HFF-Myc (cell line): ENCODE results near the gene KRT6A.
"Not testable (repeated sequence)": the region's sequence is repeated elsewhere in the genome, so short reads cannot be mapped to it uniquely, and the experiment has no call there.

ENCODE experiments used
- DNase-seq: peaks from one replicate; pipeline ENCODE4 v3.0.0-alpha.2; 2011; ENCODE audit warnings: low read depth; ENCODE audit errors: extremely low read depth
- H3K4me3 ChIP-seq: replicated peaks from 2 replicates; pipeline ENCODE4 v1.5.1; 2011; ENCODE audit warnings: low read depth, mild to moderate bottlenecking, control low read depth, low read length
- CTCF ChIP-seq: IDR thresholded peaks from 2 replicates; pipeline ENCODE4 v1.5.1; 2012; ENCODE audit warnings: mild to moderate bottlenecking, low read depth, low read length, control low read depth; ENCODE audit errors: missing control alignments

KRT6A gene

DNA sequence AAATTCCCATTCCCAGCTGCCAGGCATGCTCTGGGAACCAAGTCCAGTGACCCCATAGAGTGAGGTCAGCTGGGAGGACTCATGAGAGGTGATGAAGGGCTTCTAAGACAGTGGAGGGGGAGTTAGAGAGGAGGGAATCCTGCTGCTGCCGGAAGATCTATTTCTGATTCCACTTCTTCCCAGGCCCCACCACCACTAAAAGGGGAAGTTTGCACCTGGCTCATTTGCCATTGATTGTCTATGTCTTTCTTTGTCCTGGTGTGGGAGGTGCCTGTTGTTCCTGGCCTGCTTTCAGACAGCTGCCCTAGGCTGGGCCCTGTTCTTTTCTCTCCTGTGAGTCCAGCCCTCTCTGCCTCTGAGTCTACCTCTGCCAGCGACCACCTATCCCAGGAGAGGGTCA, 3.0 kb upstream of the KRT6A start:
- H3K4me3 ChIP-seq, result no peak overlapping the region
- no peak for TF ChIP-seq CTCF
- DNase-seq, result no peak

GRCh38 chr12:52495389-52495788, 2.3 kb upstream of the KRT6A start:
- DNase-seq, result no peak
- TF ChIP-seq CTCF, result no peak
- no peak overlapping the region for H3K4me3 ChIP-seq

- no peak for DNase-seq
- no peak for TF ChIP-seq CTCF
- no peak overlapping the region for H3K4me3 ChIP-seq
Measured at GRCh38 chr12:52494518-52494917, 1.5 kb upstream of the KRT6A start.

- H3K4me3 ChIP-seq, result no peak overlapping the region
- TF ChIP-seq CTCF, result no peak
- DNase-seq, result no peak
Measured at GRCh38 chr12:52494100-52494499, 1.0 kb upstream of the KRT6A start.

- H3K4me3 ChIP-seq, result not testable (repeated sequence)
Measured at GRCh38 chr12:52492405-52492804, 652 bp downstream of the KRT6A start.

GRCh38 chr12:52491495-52491894, 1.6 kb downstream of the KRT6A start:
- DNase-seq, H3K4me3 ChIP-seq: not testable (repeated sequence)

More at GRCh38 chr12:52492405-52492804, 652 bp downstream of the KRT6A start:
- not testable (repeated sequence) for DNase-seq

DNA sequence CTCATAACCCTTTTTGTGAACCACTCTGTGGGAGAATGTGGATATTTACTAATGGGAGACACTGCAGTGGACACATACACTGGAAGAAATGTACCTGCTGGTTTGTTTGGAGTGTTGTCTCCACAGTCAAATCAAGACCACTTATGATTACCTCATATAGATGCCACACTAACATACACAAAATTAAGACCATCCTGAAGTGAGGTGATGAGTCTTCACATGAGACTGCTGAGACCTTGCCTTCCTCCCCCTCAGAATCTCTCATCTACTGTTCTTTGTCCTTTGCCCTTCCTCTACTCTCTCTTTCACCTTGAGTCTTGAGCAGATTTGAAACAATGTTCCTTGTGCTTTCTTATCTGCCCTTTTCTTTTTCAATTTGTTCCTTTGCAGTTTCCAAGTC, 4.3 kb downstream of the KRT6A start:
- no peak for TF ChIP-seq CTCF
- DNase-seq, result no peak

DNA sequence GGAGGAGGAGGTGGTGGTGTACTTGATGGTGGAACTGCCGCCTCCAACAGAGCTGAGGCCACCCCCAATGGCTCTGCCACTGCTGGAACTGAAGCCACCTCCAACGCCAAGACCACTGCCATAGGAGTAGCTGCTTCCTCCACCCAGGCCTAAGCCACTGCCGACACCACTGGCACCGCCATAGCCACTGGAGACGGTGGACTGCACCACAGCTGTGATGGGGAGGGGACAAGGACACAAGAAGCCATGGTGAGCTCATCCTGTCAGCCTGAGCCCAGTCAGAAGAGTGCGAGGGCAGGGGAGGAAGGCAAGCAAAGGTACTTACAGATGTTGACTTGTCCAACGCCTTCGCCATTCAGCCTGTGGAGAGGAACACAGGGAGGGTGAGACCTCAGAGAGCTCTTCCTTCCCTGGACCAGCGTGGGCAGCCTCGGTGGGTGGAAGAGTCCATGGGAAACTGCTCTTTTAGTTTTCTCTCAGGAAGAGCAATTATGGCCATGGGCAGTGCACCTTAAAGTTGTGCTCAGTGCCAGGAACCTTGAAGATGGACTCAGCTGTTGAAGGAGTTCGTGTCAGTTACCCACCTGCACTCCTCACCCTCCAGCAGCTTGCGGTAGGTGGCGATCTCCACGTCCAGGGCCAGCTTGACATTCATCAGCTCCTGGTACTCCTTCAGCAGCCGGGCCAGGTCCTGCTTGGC, 5.2 kb downstream of the KRT6A start:
- H3K4me3 ChIP-seq, DNase-seq: not testable (repeated sequence)

More for the DNA sequence above, 4.3 kb downstream of the KRT6A start:
- H3K4me3 ChIP-seq, result no peak overlapping the region

- no peak for DNase-seq
- H3K4me3 ChIP-seq, result no peak overlapping the region
- TF ChIP-seq CTCF, result no peak
Measured at GRCh38 chr12:52487211-52487610, 5.8 kb downstream of the KRT6A start.
